HepG2 (cell line): ENCODE results near the gene COL9A3. TPM values are rescaled to one million over a fixed set of nuclear protein-coding genes. Genes with fewer than 3 reads are reported as not detected.
A peak's percentile ranks its signal among the peaks of the same experiment; 100 is the strongest.

Experiments
- FLYWCH1 ChIP-seq: sonication (generic); formaldehyde crosslinking; IDR thresholded peaks from 2 replicates; pipeline ENCODE4 v1.8.1; 2023; ENCODE audit warnings: mild to moderate bottlenecking, missing genetic modification reagents
- HOXA9 ChIP-seq: sonication (generic); formaldehyde crosslinking; IDR thresholded peaks from 2 replicates; pipeline ENCODE4 v1.8.1; 2022; ENCODE audit warnings: missing genetic modification reagents, mild to moderate bottlenecking, moderate library complexity, borderline replicate concordance
- JUN ChIP-seq: sonication (generic); formaldehyde crosslinking; IDR thresholded peaks from 2 replicates; pipeline ENCODE4 v1.4.0; 2020; ENCODE audit warnings: mild to moderate bottlenecking, missing genetic modification reagents
- KDM3A ChIP-seq: IDR thresholded peaks from 2 replicates; pipeline ENCODE4 v1.6.1; 2018; ENCODE audit warnings: low read depth, missing compliant biosample characterization
- MAFF ChIP-seq: IDR thresholded peaks from 2 replicates; pipeline ENCODE4 v1.6.1; 2011; ENCODE audit warnings: low read depth, low read length, improper control_type of control experiment
- NCOA5 ChIP-seq: sonication (generic); formaldehyde crosslinking; IDR thresholded peaks from 2 replicates; pipeline ENCODE4 v1.4.0; 2020; ENCODE audit warnings: missing genetic modification reagents
- NFKB2 ChIP-seq: sonication (generic); formaldehyde crosslinking; IDR thresholded peaks from 2 replicates; pipeline ENCODE4 v1.4.0; 2020; ENCODE audit warnings: missing genetic modification reagents, borderline replicate concordance
- NKX3-1 ChIP-seq: sonication (generic); formaldehyde crosslinking; IDR thresholded peaks from 2 replicates; pipeline ENCODE4 v1.5.0; 2020; ENCODE audit warnings: missing genetic modification reagents
- RNF2 ChIP-seq: fragments of 450-650 bp; conservative IDR thresholded peaks from 2 replicates; pipeline ENCODE4 v1.6.1; 2016; ENCODE audit warnings: low read depth
- YEATS4 ChIP-seq: sonication (generic); formaldehyde crosslinking; IDR thresholded peaks from 2 replicates; pipeline ENCODE4 v1.4.0; 2020; ENCODE audit warnings: missing genetic modification reagents, borderline replicate concordance
- ZIK1 ChIP-seq: sonication (generic); formaldehyde crosslinking; IDR thresholded peaks from 2 replicates; pipeline ENCODE4 v1.5.0; 2020; ENCODE audit warnings: mild to moderate bottlenecking, low read depth, missing genetic modification reagents, borderline replicate concordance
- ZNF160 ChIP-seq: sonication (generic); formaldehyde crosslinking; IDR thresholded peaks from 2 replicates; pipeline ENCODE4 v1.8.0; 2022; ENCODE audit warnings: mild to moderate bottlenecking, inconsistent platforms, missing genetic modification reagents
- ZNF234 ChIP-seq: sonication (generic); formaldehyde crosslinking; conservative IDR thresholded peaks from 2 replicates; pipeline ENCODE4 v1.5.1; 2020; ENCODE audit warnings: mild to moderate bottlenecking, missing genetic modification reagents
- ZNF337 ChIP-seq: sonication (generic); formaldehyde crosslinking; IDR thresholded peaks from 2 replicates; pipeline ENCODE4 v1.5.1; 2020; ENCODE audit warnings: missing genetic modification reagents, low read depth, mild to moderate bottlenecking, borderline replicate concordance
- ZNF496 ChIP-seq: sonication (generic); formaldehyde crosslinking; IDR thresholded peaks from 2 replicates; pipeline ENCODE4 v1.8.1; 2023; ENCODE audit warnings: mild to moderate bottlenecking, moderate library complexity, missing genetic modification reagents; ENCODE audit not compliant: insufficient replicate concordance
- ZNF703 ChIP-seq: sonication (generic); formaldehyde crosslinking; IDR thresholded peaks from 2 replicates; pipeline ENCODE4 v1.5.1; 2020; ENCODE audit warnings: missing genetic modification reagents, mild to moderate bottlenecking, moderate library complexity, borderline replicate concordance
- ZNF776 ChIP-seq: sonication (generic); formaldehyde crosslinking; IDR thresholded peaks from 2 replicates; pipeline ENCODE4 v1.4.0; 2020; ENCODE audit warnings: mild to moderate bottlenecking, missing genetic modification reagents
- polyA plus RNA-seq, 8 experiments: library from polyadenylated mRNA; depleted of rRNA in 3 of 8; stranded (reverse) in 7 of 8; unstranded in 1 of 8; fragments of >200 nt; fragmentation: Illumina TruSeq in 4 of 8; extraction: Trizol in 4 of 8; gene quantifications; 2 replicates each; pipeline versions ENCODE4 v1.2.1 to v1.2.3, GENCODE V29; 2011 to 2016; ENCODE audit warnings: low read depth in 4 of 8, missing spikeins in 1 of 8, mixed read lengths in 1 of 8; ENCODE audit not compliant: insufficient read depth in 1 of 8
- total RNA-seq, 5 experiments: library from RNA; depleted of rRNA; stranded (reverse); fragments of >200 nt; fragmentation: Illumina TruSeq; extraction: Trizol; gene quantifications; 2 replicates each; pipeline ENCODE4 v1.2.3, GENCODE V29; 2016; ENCODE audit warnings: low read depth in 1 of 5
- TF ChIP-seq, protein P1 (sequence below): sonication (generic); formaldehyde crosslinking; IDR thresholded peaks from 2 replicates; pipeline ENCODE4 v1.4.0; 2020; ENCODE audit warnings: missing genetic modification reagents
- TF ChIP-seq, protein P2 (sequence below): sonication (generic); formaldehyde crosslinking; IDR thresholded peaks from 2 replicates; pipeline ENCODE4 v1.5.1; 2020; ENCODE audit warnings: missing genetic modification reagents, mild to moderate bottlenecking, borderline replicate concordance
- TF ChIP-seq, protein P3 (sequence below): sonication (generic); formaldehyde crosslinking; IDR thresholded peaks from 2 replicates; pipeline ENCODE4 v1.8.1; 2023; ENCODE audit warnings: mild to moderate bottlenecking, missing genetic modification reagents, borderline replicate concordance
- TF ChIP-seq, protein P4 (sequence below): sonication (generic); formaldehyde crosslinking; IDR thresholded peaks from 2 replicates; pipeline ENCODE4 v1.5.0; 2020; ENCODE audit warnings: missing genetic modification reagents
- TF ChIP-seq, protein P5 (sequence below): sonication (generic); formaldehyde crosslinking; IDR thresholded peaks from 2 replicates; pipeline ENCODE4 v1.5.1; 2020; ENCODE audit warnings: missing genetic modification reagents, mild to moderate bottlenecking, borderline replicate concordance

The COL9A3 gene
- total and polyA plus RNA-seq, 2 of the 13 experiments (the other 11 are each of a cell fraction or from before 2014, with no cell fraction given): 155 to 204 TPM

DNA sequence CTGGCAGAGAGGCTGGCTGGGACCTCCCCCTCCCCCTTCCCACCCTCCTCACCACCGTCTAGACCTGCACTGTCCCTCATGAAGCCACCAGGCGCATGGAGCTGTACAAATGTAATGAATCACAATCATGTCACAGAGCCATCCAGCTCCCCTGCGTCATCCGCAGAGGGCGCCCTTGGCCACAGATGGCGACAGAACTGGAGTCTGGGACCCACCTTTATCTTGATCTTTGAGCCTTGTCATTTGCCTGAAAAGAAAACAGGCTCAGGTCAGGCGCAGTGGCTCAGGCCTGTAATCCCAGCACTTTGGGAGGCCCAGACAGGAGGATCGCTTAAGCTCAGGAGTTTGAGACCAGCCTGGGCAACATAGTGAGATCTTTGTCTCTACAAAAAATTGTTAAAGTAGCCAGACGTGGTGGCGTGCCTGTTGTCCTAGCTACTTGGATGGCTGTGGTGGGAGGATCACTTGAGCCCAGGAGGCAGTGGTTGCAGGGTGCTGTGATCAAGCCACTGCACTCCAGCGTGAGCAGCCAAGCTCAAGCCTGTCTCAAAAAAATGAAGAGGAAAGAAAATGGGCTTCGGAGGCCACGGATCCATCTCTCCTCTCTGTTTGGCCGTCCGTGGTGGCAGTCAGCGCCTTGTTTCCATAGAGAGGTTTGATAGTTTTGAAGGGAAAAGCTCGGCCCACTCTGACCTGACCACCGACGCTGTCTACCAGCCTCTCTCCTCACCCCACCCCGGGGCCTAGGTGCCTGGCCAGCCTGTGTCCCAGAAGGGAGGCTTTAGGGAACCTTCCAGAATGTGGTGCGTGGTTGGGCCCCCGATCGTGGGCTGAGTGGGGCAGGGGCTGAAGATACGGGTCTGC is 6.2 kb downstream of the COL9A3 start (continued):
- TF ChIP-seq MAFF: no peak
- no peak; the same call in 1 of the 2 replicates for TF ChIP-seq RNF2
- 0 out of 2 replicates have a peak, but pooled peaks have one; percentile 22 for TF ChIP-seq NCOA5 (CRISPR knock-in tag)
- TF ChIP-seq JUN (CRISPR knock-in tag): 0 out of 2 replicates have a peak, but pooled peaks have one; percentile 48
- TF ChIP-seq KDM3A (CRISPR knock-in tag): peak; percentile 99
- peak; percentile 92; the same call in 1 of the 2 replicates for TF ChIP-seq ZIK1 (CRISPR knock-in tag)
- no peak for TF ChIP-seq ZNF703 (CRISPR knock-in tag)
- no peak for TF ChIP-seq ZNF234 (CRISPR knock-in tag)
- TF ChIP-seq, protein P1, sequence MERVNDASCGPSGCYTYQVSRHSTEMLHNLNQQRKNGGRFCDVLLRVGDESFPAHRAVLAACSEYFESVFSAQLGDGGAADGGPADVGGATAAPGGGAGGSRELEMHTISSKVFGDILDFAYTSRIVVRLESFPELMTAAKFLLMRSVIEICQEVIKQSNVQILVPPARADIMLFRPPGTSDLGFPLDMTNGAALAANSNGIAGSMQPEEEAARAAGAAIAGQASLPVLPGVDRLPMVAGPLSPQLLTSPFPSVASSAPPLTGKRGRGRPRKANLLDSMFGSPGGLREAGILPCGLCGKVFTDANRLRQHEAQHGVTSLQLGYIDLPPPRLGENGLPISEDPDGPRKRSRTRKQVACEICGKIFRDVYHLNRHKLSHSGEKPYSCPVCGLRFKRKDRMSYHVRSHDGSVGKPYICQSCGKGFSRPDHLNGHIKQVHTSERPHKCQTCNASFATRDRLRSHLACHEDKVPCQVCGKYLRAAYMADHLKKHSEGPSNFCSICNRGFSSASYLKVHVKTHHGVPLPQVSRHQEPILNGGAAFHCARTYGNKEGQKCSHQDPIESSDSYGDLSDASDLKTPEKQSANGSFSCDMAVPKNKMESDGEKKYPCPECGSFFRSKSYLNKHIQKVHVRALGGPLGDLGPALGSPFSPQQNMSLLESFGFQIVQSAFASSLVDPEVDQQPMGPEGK (CRISPR knock-in tag): peak; percentile 85
- TF ChIP-seq ZNF337: peak; percentile 37; the same call in 1 of the 2 replicates
- peak; percentile 60; the same call in 1 of the 2 replicates for TF ChIP-seq NFKB2 (CRISPR knock-in tag)
- 0 out of 2 replicates have a peak, but pooled peaks have one; percentile 59 for TF ChIP-seq NKX3-1 (CRISPR knock-in tag)
- no peak for TF ChIP-seq FLYWCH1 (CRISPR knock-in tag)
- TF ChIP-seq, protein P2, sequence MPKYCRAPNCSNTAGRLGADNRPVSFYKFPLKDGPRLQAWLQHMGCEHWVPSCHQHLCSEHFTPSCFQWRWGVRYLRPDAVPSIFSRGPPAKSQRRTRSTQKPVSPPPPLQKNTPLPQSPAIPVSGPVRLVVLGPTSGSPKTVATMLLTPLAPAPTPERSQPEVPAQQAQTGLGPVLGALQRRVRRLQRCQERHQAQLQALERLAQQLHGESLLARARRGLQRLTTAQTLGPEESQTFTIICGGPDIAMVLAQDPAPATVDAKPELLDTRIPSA: no peak
- TF ChIP-seq HOXA9 (CRISPR knock-in tag): no peak
- peak; percentile 43; the same call in 1 of the 2 replicates for TF ChIP-seq ZNF776 (CRISPR knock-in tag)
- TF ChIP-seq, protein P3, sequence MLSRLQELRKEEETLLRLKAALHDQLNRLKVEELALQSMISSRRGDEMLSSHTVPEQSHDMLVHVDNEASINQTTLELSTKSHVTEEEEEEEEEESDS: no peak; the same call in 1 of the 2 replicates
- TF ChIP-seq ZNF160 (CRISPR knock-in tag): no peak
- peak; percentile 66; the same call in 1 of the 2 replicates for TF ChIP-seq YEATS4 (CRISPR knock-in tag)
- TF ChIP-seq ZNF496 (CRISPR knock-in tag): no peak
- TF ChIP-seq, protein P4, sequence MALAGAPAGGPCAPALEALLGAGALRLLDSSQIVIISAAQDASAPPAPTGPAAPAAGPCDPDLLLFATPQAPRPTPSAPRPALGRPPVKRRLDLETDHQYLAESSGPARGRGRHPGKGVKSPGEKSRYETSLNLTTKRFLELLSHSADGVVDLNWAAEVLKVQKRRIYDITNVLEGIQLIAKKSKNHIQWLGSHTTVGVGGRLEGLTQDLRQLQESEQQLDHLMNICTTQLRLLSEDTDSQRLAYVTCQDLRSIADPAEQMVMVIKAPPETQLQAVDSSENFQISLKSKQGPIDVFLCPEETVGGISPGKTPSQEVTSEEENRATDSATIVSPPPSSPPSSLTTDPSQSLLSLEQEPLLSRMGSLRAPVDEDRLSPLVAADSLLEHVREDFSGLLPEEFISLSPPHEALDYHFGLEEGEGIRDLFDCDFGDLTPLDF (CRISPR knock-in tag): no peak
- TF ChIP-seq, protein P5, sequence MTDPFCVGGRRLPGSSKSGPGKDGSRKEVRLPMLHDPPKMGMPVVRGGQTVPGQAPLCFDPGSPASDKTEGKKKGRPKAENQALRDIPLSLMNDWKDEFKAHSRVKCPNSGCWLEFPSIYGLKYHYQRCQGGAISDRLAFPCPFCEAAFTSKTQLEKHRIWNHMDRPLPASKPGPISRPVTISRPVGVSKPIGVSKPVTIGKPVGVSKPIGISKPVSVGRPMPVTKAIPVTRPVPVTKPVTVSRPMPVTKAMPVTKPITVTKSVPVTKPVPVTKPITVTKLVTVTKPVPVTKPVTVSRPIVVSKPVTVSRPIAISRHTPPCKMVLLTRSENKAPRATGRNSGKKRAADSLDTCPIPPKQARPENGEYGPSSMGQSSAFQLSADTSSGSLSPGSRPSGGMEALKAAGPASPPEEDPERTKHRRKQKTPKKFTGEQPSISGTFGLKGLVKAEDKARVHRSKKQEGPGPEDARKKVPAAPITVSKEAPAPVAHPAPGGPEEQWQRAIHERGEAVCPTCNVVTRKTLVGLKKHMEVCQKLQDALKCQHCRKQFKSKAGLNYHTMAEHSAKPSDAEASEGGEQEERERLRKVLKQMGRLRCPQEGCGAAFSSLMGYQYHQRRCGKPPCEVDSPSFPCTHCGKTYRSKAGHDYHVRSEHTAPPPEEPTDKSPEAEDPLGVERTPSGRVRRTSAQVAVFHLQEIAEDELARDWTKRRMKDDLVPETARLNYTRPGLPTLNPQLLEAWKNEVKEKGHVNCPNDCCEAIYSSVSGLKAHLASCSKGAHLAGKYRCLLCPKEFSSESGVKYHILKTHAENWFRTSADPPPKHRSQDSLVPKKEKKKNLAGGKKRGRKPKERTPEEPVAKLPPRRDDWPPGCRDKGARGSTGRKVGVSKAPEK: peak; percentile 71; the same call in 1 of the 2 replicates
